Ascending aorta (tissue), 2 donors: ENCODE data around the gene ZNF70. TPM values are rescaled to one million over a fixed set of nuclear protein-coding genes. Genes with fewer than 3 reads are reported as not detected.

ENCODE experiments used
- DNase-seq, 2 donors: peaks; one replicate each; pipeline ENCODE4 v3.0.0-alpha.2; 2019; ENCODE audit warnings: low spot score in 2 of 2
- H3K27ac ChIP-seq, 2 donors: fragments of 200-600 bp; sonication (generic); one replicate each; pipeline ENCODE4 v1.5.1; 2016 to 2017; ENCODE audit warnings: mild to moderate bottlenecking in 1 of 2
- H3K27me3 ChIP-seq: fragments of 200-600 bp; sonication (generic); one replicate; pipeline ENCODE4 v1.5.1; 2017
- H3K36me3 ChIP-seq, 2 donors: fragments of 200-600 bp; sonication (generic); one replicate each; pipeline ENCODE4 v1.5.1; 2016
- H3K4me1 ChIP-seq, 2 donors: fragments of 200-600 bp; sonication (generic); one replicate each; pipeline ENCODE4 v1.5.1; 2016 to 2017; ENCODE audit warnings: mild to moderate bottlenecking in 1 of 2
- H3K4me3 ChIP-seq, 2 donors: fragments of 200-600 bp; sonication (generic); one replicate each; pipeline ENCODE4 v1.5.1; 2016 to 2017; ENCODE audit warnings: mild to moderate bottlenecking in 1 of 2
- H3K9me3 ChIP-seq, 2 donors: fragments of 200-600 bp; sonication (generic); one replicate each; pipeline ENCODE4 v1.5.1; 2016
- intact Hi-C: fragments of 100-400 bp; cut with DNase I; formaldehyde crosslinking; loops from one replicate; pipeline ENCODE4 v1.15.1; 2023
- total RNA-seq: library from RNA; depleted of rRNA; stranded (reverse); fragments of >200 nt; gene quantifications from one replicate; pipeline ENCODE4 v1.1.0, GENCODE V29; 2016
- TF ChIP-seq, protein P1 (sequence below), 3 experiments: fragments of 200-600 bp in 2 of 3; fragments of 450-650 bp in 1 of 3; sonication (generic) in 2 of 3; IDR thresholded peaks; one replicate each; pipeline ENCODE4 v1.5.1; 2016 to 2019; ENCODE audit warnings: antibody characterized with exemption in 3 of 3, mild to moderate bottlenecking in 1 of 3, moderate library complexity in 1 of 3

The ZNF70 gene
- total RNA-seq, 1 donor from 2014 or later, result 5.2 TPM

DNA sequence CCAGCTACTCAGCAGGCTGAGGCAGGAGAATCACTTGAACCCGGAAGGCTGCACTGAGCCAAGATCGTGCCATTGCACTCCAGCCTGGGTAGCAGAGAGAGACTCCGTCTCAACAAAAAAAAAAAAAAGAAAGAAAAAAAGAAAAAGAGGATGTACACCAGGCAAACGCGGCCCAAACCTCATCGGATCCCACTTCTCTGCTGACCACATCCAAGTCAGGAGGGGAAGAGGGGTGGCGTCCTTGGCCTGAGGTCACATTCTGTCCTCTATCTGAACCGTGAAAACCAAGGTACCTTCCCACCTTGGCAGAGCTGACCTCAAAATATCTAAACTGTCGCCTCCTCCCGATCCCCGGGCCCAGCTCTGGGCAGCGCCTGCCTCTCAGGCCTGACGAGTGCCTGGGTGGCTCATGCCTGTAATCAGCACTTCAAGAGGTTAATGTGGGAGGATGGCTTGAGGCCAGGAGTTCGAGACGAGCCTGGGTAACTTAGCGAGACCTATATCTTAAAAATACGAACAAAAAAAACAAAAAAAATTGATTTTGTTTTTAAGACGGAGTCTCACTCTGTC is 35.0 kb downstream of the ZNF70 start:
- H3K36me3 ChIP-seq, result peaks cover 21 to 31% of the 10 kb centered on the region in 2 donors
- H3K27me3 ChIP-seq, result no peaks in the 10 kb centered on the region
- H3K4me3 ChIP-seq, result peak overlapping the region; percentile 62 to 83
- peaks cover 0 to 16% of the 10 kb centered on the region in 2 donors for H3K4me1 ChIP-seq
- intact Hi-C loops, result loop anchor here (2.0 to 5.0 kb wide), 2 partner anchors 35 to 121 kb away; partner anchors contain the start of genes DERL3 and ZNF70
- TF ChIP-seq, protein P1, sequence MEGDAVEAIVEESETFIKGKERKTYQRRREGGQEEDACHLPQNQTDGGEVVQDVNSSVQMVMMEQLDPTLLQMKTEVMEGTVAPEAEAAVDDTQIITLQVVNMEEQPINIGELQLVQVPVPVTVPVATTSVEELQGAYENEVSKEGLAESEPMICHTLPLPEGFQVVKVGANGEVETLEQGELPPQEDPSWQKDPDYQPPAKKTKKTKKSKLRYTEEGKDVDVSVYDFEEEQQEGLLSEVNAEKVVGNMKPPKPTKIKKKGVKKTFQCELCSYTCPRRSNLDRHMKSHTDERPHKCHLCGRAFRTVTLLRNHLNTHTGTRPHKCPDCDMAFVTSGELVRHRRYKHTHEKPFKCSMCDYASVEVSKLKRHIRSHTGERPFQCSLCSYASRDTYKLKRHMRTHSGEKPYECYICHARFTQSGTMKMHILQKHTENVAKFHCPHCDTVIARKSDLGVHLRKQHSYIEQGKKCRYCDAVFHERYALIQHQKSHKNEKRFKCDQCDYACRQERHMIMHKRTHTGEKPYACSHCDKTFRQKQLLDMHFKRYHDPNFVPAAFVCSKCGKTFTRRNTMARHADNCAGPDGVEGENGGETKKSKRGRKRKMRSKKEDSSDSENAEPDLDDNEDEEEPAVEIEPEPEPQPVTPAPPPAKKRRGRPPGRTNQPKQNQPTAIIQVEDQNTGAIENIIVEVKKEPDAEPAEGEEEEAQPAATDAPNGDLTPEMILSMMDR (IDR thresholded peaks at IDR 0.05), result no peak
- no peaks in the 10 kb centered on the region for H3K9me3 ChIP-seq
- DNase-seq, result no peak
- no peak overlapping the region for H3K27ac ChIP-seq

GRCh38 chr22:23714596-23715578 is 36.0 kb downstream of the ZNF70 start:
- H3K36me3 ChIP-seq, result peaks cover 22 to 36% of the 10 kb centered on the region in 2 donors
- intact Hi-C loops, result loop anchor here (5.0 kb wide), 1 partner anchor 122 kb away; the partner anchor contains the start of gene DERL3

GRCh38 chr22:23713696-23714595 is 37.0 kb downstream of the ZNF70 start:
- Histone ChIP-seq H3K9me3 (no peaks in the 10 kb centered on the region), H3K4me3 (no peak overlapping the region), H3K27me3 (no peaks in the 10 kb centered on the region), H3K27ac (no peak overlapping the region), H3K36me3 (peaks cover 27 to 45% of the 10 kb centered on the region in 2 donors), H3K4me1 (peaks cover 0 to 16% of the 10 kb centered on the region in 2 donors)
- intact Hi-C loops, result no loop called here
- TF ChIP-seq, protein P1 (IDR thresholded peaks at IDR 0.05), result no peak
- DNase-seq, result no peak

More at GRCh38 chr22:23714596-23715578, 36.0 kb downstream of the ZNF70 start:
- DNase-seq, result no peak
- Histone ChIP-seq H3K27me3 (no peaks in the 10 kb centered on the region), H3K4me1 (peaks cover 0 to 16% of the 10 kb centered on the region in 2 donors), H3K27ac (no peak overlapping the region), H3K4me3 (no peak overlapping the region), H3K9me3 (no peaks in the 10 kb centered on the region)
- TF ChIP-seq, protein P1 (IDR thresholded peaks at IDR 0.05), result no peak

- Histone ChIP-seq H3K9me3 (no peaks in the 10 kb centered on the region), H3K36me3 (peaks cover 40 to 62% of the 10 kb centered on the region in 2 donors), H3K4me1 (peaks cover 0 to 12% of the 10 kb centered on the region in 2 donors), H3K27me3 (no peaks in the 10 kb centered on the region), H3K4me3 (no peak overlapping the region), H3K27ac (no peak overlapping the region)
- intact Hi-C loops, result no loop called here
- no peak for DNase-seq
- TF ChIP-seq, protein P1 (IDR thresholded peaks at IDR 0.05), result no peak
These were observed 38.7 kb downstream of the ZNF70 start for GRCh38 chr22:23712256-23712655.

- H3K27ac ChIP-seq, result no peak overlapping the region
- no peak overlapping the region for H3K4me3 ChIP-seq
- H3K27me3 ChIP-seq, result no peaks in the 10 kb centered on the region
- intact Hi-C loops, result no loop called here
- H3K4me1 ChIP-seq, result no peaks in the 10 kb centered on the region
- DNase-seq, result no peak
- TF ChIP-seq, protein P1 (IDR thresholded peaks at IDR 0.05), result no peak
- peaks cover 48 to 86% of the 10 kb centered on the region in 2 donors for H3K36me3 ChIP-seq
- H3K9me3 ChIP-seq, result no peaks in the 10 kb centered on the region
These were observed 41.8 kb downstream of the ZNF70 start for GRCh38 chr22:23709107-23709506.
